Dermis blood vessel endothelial cell (primary cell): ENCODE data around the gene FBXL3. TPM values are rescaled to one million over a fixed set of nuclear protein-coding genes. Genes with fewer than 3 reads are reported as not detected.
"Not testable (repeated sequence)": the region's sequence is repeated elsewhere in the genome, so short reads cannot be mapped to it uniquely, and the experiment has no call there.

Experiments
- DNase-seq: peaks from one replicate; pipeline ENCODE4 v3.0.0; 2010
- total RNA-seq: library from RNA; depleted of rRNA; stranded (reverse); fragments of >200 nt; gene quantifications from 2 replicates; pipeline ENCODE4 v1.2.3, GENCODE V29; 2014

FBXL3 gene
- total RNA-seq, 1 donor from 2014 or later, result 77.1 TPM

DNA sequence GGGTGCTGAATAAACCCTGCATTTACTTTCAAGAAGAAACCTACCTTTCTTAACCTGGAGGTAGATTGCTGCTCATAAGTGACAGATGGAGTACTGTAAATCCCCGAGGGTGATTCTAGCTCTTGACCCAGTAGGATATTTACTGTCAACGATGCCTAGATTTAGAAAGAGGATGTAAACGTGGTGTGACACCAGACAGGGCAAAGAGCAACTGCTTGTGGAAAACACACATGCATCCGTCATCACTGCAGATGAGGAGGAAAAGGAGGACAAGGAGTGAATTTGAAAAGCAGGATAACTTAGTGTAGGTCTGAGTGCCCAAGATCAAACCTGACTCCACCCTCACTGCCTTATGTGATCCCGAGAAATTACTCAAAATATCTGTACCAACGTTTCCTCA lies 44.9 kb downstream of the FBXL3 start:
- DNase-seq, result no peak

GRCh38 chr13:76980075-76980718 lies 46.8 kb downstream of the FBXL3 start:
- peak; percentile 77 for DNase-seq

DNA sequence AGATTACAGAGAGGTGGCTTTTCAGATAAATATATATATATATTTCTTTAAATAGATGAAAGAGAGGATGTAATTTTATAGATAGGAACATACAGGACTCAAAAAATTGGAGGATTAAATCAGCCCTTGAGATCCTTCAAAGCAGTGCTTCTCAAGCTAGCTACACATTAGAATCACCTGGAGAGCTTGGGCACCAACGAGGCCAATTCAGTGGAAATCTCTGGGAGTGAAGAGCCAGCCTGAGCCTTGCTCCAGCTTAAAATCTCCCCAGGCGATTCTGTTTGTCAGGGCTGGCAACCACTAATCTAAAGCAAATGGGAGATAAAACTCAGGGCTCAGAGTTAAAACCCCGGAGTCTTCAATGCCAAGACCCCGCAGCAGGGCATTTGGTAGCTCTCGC lies 50.0 kb downstream of the FBXL3 start:
- DNase-seq, result no peak

GRCh38 chr13:76976490-76976889 lies 50.5 kb downstream of the FBXL3 start:
- no peak for DNase-seq

GRCh38 chr13:76975863-76976262 lies 51.1 kb downstream of the FBXL3 start:
- DNase-seq, result no peak

DNA sequence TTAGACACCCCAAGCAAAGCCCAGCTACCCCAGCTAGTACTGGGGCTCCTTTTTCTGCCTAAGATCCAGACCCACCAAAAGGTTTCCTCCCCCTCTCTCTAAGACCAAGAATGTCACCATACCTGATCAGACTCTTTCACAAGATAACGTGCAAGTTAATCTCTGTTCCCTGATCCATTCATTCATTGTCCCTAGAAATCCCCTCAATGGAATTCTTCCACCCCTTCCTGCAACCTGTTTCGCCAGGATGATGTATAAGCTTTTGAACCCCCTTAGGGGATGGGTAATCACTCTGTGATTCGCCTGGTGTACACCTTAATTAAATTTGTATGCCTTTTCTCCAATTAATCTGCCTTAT lies 52.4 kb downstream of the FBXL3 start:
- DNase-seq, result no peak

DNA sequence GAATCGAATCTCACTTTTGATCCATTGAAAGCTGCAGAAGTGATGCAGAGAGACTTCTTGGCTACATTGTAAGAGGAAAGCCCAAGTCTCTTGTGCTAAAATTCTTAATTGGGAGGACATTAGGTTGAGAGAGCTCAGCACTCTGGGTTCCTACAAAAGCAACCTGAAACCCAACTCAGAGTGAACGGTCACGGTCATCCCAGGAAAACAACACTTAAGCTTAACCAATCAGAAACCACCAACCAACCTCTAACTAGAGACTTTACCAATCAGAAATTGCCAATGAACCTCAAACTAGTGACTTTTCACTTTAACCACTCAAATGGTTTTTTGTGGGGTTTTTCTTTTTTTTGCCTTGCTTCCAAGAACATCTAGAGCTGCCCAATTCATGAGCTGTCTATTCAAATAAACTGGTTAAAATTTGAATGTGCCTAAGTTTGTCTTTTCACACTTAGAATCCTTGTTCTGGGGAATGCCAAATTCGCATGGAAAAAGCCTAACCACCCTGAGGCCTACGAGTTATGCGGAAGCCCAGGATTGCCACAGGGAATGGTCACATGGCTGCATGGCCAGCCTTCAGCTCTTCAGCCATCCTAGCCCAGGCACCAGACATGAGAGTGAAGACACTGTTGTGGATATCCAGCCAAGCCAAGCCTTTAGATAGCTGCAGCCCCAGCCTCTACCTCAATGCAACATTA lies 52.9 kb downstream of the FBXL3 start:
- no peak for DNase-seq

DNA sequence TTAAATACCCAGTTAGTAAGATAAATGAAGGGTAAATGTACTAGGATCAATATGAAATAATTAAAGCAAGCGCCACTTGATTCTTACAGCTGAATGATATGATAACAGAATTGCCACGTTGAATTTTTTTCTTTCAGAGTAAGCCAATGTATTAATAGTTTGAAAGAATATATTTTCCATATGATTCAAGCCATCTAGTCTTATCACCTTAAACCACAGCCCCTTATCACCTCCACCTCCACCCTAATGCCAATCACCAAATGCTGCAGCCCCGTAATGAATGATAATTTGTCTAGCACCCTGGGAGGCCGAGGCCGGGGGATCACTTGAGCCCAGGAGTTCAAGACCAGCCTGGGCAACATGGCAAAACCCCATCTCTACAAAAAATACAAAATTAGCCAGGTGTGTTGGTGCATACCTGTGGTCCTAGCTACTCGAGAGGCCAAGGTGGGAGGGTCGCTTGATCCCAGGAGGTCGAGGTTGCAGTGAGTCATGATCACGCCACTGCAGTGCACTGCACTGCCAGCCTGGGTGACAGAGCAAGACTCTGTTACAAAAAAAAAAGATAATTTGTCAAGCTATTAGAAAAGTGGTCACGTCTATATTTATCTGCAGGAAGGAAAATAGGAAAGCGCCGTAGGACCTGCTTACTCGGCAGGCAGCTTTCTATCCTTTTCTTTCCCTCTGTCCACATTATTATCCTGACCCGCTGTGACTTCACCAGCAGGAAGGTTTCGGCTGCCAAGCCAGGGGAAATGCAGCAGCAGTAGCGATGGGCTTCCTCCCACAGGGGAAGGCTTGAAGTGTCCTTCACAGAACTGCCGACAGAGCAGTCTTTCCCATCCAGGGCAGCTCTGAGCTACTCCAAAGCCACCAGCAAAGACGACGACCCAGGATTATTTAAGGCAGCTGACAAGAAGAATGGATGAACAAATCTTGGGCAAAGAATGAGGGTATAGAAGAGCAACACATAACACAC lies 54.8 kb downstream of the FBXL3 start:
- peak; percentile 23 for DNase-seq

DNA sequence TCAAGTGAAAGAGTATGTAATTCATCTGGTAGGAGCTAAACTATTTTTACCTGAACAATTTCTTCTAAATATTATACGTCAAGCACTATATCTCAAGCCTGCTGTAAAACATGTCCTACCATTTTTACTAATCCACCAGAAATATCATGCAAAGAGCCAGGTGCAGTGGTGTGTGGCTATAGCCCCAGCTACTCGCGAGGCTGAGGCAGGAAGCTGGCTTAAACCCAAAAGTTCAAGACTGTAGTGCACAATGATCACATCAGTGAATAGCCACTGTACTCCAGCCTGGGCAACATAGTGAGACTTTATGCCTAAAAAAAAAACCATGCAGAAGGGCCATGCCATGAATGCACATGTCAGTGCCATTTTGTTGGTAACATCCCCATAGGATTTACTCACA lies 55.7 kb downstream of the FBXL3 start:
- DNase-seq, result no peak

DNA sequence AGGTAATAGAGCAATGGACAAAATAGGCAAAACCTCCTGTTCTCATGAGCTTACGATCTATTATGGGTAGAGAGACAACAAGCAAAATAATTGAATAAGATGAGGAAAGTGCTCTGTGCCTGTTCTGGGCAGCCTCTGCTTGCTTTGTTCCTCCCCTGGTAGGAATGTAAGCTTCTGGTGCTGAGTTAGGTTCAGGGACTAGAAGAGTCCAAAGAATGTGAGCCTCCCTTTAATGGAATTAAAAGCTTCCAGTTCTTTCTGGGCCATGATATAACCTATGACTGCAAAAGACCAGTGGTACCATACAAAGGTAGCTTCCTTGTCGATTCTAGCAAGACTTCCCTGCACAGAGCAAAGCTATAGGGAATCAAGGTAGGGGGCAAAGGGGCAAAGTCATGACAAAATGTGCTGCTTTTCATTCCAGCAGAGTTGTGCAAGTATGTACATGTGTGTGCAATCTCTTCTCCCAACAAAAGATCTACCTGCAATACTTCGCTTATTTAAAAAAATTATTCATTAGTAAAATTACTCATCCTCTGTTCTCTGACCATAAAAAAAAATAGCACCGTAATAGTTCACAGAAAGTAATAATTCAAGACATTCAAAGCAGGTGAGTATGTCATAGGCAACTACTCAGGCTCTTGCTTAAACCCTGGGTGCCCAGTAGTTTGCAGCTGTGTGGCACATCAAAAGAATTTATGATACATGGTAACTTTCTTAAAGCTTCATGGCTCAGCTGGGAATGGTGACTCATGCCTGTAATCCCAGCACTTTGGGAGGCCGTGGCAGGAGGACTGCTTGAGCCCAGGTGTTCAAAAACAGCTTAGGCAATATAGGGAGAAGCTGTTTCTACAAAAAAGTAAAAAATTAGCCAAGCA lies 57.2 kb downstream of the FBXL3 start:
- no peak for DNase-seq

GRCh38 chr13:76968041-76968440 lies 58.9 kb downstream of the FBXL3 start:
- DNase-seq, result no peak

DNA sequence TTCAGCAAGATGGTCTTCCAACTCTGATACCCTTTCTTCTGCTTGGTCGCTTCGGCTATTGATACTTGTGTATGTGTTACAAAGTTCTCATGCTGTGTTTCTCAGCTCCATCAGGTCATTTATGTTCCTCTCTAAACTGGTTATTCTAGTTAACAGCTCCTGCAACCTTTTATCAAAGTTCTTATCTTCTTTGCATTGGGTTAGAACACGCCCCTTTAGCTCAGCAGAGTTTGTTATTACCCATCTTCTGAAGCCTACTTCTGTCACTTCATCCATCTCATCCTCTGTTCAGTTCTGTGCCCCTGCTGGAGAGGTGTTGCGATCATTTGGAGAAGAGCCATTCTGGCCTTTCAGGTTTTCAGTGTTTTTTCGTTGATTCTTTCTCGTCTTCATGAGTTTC lies 59.9 kb downstream of the FBXL3 start:
- no peak for DNase-seq

DNA sequence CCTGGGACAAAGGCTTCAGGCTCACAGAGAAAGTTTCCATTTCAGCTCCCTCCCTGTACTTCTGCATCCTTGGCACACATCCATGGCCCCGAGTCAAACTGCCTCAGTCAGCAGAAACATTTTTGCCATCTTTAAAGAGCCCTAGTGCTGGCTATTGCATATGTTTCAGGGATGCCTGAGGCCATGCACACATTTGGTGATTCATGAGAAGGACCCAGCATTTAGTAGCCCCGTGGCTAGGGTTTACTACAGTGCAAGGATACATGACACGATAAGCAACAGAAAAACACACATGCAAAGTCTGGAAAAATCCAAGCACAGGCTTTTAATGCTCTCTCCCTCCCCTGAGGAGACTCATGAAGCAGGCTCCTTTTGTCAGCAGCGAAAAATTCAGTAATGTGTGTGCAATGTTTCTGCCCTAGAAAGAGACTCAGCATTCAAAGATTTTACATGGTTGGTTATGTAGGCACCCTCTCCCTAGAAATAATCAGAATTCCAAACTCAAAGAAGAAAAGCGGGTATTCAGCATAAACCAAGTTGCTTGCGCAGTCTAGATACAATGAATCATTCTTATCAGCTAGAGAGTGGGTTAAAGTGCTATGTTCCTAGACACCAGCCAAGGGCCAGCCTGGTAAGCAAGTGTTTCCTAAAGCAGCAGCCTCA lies 61.1 kb downstream of the FBXL3 start:
- DNase-seq, result peak; percentile 12

- not testable (repeated sequence) for DNase-seq
These were observed 67.2 kb downstream of the FBXL3 start for GRCh38 chr13:76959734-76960133.

GRCh38 chr13:76958841-76959432 lies 68.0 kb downstream of the FBXL3 start:
- no peak for DNase-seq

DNA sequence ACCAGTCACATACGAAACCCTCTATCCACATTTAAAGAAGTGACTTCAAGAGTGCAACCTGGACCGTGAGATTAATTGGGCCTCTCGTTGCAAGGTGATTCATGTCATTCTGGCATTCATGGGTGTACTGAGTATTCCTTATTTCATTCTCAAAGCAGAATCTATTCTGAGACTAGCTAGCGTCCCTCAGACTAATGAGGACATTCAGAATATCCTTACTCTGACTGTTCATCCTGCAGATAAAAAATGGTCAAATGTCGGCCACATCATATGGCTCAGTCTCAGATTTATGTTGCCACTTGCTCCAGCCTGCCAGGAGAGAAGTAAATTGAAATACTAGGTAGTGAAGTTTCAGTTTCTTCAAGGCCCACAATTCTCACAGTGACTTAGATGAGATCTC lies 71.3 kb downstream of the FBXL3 start:
- DNase-seq, result no peak

Other genes starting within 250 kb of the FBXL3 start
- 395 and 538 TPM in 2 replicates for gene KCTD12, start 140.8 kb downstream of the FBXL3 start, total RNA-seq
- gene ACOD1, start 78.6 kb downstream of the FBXL3 start, total RNA-seq, result not detected in 2 replicates
- 26.8 and 32.7 TPM in 2 replicates for gene CLN5, start 35.1 kb downstream of the FBXL3 start, total RNA-seq